ENCODE data around the gene C19orf12. TPM values are rescaled to one million over a fixed set of nuclear protein-coding genes. Genes with fewer than 3 reads are reported as not detected.

The C19orf12 gene
- total RNA-seq, 1 experiment from 2014 or later: 10.0 TPM

GRCh38 chr19:29663861-29664752 lies 51.0 kb downstream of the C19orf12 start:
- H3K27me3 ChIP-seq (ENCODE audit: insufficient read depth, low read length): no peaks in the 10 kb centered on the region
- H3K36me3 ChIP-seq (ENCODE audit: control insufficient read depth in 1 of 2, insufficient read depth in 2 of 2, low read length in 2 of 2): no peaks in the 10 kb centered on the region
- H3K4me1 ChIP-seq (ENCODE audit: control insufficient read depth in 1 of 2, insufficient read depth in 2 of 2, low read length in 2 of 2): peaks cover 35 to 53% of the 10 kb centered on the region in 2 experiments
- DNase-seq (ENCODE audit: low read depth, low spot score) (no peak), ATAC-seq (no peak)
- no peak overlapping the region for H2AFZ ChIP-seq (ENCODE audit: low read depth, low read length, poor library complexity, severe bottlenecking)
- H3K9me3 ChIP-seq (ENCODE audit: control insufficient read depth in 1 of 2, insufficient read depth in 1 of 2, low read depth in 1 of 2, low read length in 2 of 2): no peaks in the 10 kb centered on the region
- peaks cover under 1% of the 10 kb centered on the region; the same call in 1 of the 2 replicates for H3K79me2 ChIP-seq (ENCODE audit: insufficient read depth, low read length)
- H3K4me2 ChIP-seq (ENCODE audit: low read length): peak overlapping the region; percentile 91
- RAD21 ChIA-PET (ENCODE audit: low non-redundant PET in 1 of 2, low total read pairs in 2 of 2, uncharacterized antibody in 2 of 2, unreplicated experiment in 2 of 2): interaction anchor here in 1 of 2 experiments (1.8 kb wide), 1 partner anchor 58 kb away, joined by 4 read pairs; the partner anchor contains the start of gene POP4
- no peaks in the 10 kb centered on the region for H3K9me2 ChIP-seq (ENCODE audit: insufficient read depth)
- CTCF ChIA-PET: interaction anchor here (1.3 to 2.5 kb wide), 2 partner anchors 52 to 54 kb away, joined by 9 to 10 read pairs; no protein-coding TSS in a partner anchor
- peak overlapping the region; percentile 83; the same call in 1 of the 2 replicates for H3K9ac ChIP-seq (ENCODE audit: low read length)
- intact Hi-C loops (cut with micrococcal nuclease): no loop called here
- H4K20me1 ChIP-seq (ENCODE audit: insufficient read depth): no peaks in the 10 kb centered on the region
- TF ChIP-seq CBX3 (IDR thresholded peaks at IDR 0.05; ENCODE audit: low read depth): no peak
- TF ChIP-seq MAX (IDR thresholded peaks at IDR 0.05): no peak
- TF ChIP-seq TCF7L2 (IDR thresholded peaks at IDR 0.05; ENCODE audit: borderline replicate concordance, extremely low read depth, insufficient read depth, insufficient read length): no peak
- no peak for TF ChIP-seq SIN3A (IDR thresholded peaks at IDR 0.05; ENCODE audit: low read depth)
- TF ChIP-seq ZFX (IDR thresholded peaks at IDR 0.05): no peak
- TF ChIP-seq ATF3 (IDR thresholded peaks at IDR 0.05): no peak
- TF ChIP-seq YY1 (IDR thresholded peaks at IDR 0.05; ENCODE audit: extremely low read depth, insufficient replicate concordance, low read depth, low read length): no peak
- TF ChIP-seq CEBPB (IDR thresholded peaks at IDR 0.05; ENCODE audit: low read depth): no peak
- TF ChIP-seq RAD21 (IDR thresholded peaks at IDR 0.05; ENCODE audit: low read depth): no peak
- no peak for TF ChIP-seq EGR1 (IDR thresholded peaks at IDR 0.05; ENCODE audit: low read depth)
- no peak for TF ChIP-seq ELF1 (IDR thresholded peaks at IDR 0.05; ENCODE audit: borderline replicate concordance, low read depth)
- TF ChIP-seq SP1 (IDR thresholded peaks at IDR 0.05; ENCODE audit: low read depth): no peak
- no peak for TF ChIP-seq ZNF274 (IDR thresholded peaks at IDR 0.05; ENCODE audit: low read depth, low read length)
- no peak for TF ChIP-seq ZBTB33 (IDR thresholded peaks at IDR 0.05; ENCODE audit: extremely low read depth, insufficient replicate concordance, low read length)
- no peak for TF ChIP-seq JUND (IDR thresholded peaks at IDR 0.05)
- POLR2A ChIA-PET: interaction anchor here (1.3 kb wide), 1 partner anchor 19 kb away, joined by 3 read pairs; no protein-coding TSS in a partner anchor
- peak overlapping the region; percentile 48 to 94 for H3K4me3 ChIP-seq (replicated peaks in 1 of 2; ENCODE audit: low read depth in 1 of 2, low read length in 2 of 2)
- BruUV-seq (replicated peaks): no TSS peak
- no peak overlapping the region for H3K27ac ChIP-seq (ENCODE audit: low read depth, low read length)

Measured in HCT116 (cell line).